Activated CD4-positive, alpha-beta T cell treated with anti-CD3 and anti-CD28 coated beads, Interleukin-2, amount 50 U/mL, for 1 hour (primary cell): ENCODE results near the gene FGFBP1.
A peak's percentile ranks its signal among the peaks of the same experiment; 100 is the strongest.

ENCODE experiments used
- DNase-seq: peaks from one replicate; pipeline ENCODE4 v3.0.0-alpha.2; 2020

FGFBP1 gene

GRCh38 chr4:15938640-15939039, at the start of gene FGFBP1:
TSS of gene FGFBP1 (minus strand) at chr4:15938740. CDS start at chr4:15936632, 2,108 bp downstream.
- DNase-seq = no peak

- DNase-seq = no peak
Observed at GRCh38 chr4:15988222-15988621, 49.7 kb upstream of the FGFBP1 start.

DNA sequence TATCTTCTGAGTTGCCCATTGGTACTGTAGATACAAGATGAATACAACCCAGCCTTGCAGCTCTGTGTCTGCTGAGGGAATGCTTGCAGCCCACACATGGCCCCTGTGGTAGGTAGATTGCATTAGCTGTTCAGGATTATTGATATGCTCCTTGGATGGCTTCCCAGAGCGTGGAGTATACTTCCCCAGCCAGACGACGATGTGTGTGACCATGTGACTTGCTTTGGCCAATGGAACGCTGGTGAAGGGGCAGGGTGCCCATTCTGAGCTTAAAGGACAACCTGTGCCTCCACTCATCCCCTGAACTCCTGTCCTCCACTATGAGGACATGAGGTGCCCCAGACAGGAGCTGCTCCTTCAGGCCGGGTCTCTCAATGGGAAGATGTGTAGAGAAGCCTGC, 48.4 kb upstream of the FGFBP1 start:
- no peak for DNase-seq

- no peak for DNase-seq
Observed at GRCh38 chr4:15983610-15984009, 45.1 kb upstream of the FGFBP1 start.

DNA sequence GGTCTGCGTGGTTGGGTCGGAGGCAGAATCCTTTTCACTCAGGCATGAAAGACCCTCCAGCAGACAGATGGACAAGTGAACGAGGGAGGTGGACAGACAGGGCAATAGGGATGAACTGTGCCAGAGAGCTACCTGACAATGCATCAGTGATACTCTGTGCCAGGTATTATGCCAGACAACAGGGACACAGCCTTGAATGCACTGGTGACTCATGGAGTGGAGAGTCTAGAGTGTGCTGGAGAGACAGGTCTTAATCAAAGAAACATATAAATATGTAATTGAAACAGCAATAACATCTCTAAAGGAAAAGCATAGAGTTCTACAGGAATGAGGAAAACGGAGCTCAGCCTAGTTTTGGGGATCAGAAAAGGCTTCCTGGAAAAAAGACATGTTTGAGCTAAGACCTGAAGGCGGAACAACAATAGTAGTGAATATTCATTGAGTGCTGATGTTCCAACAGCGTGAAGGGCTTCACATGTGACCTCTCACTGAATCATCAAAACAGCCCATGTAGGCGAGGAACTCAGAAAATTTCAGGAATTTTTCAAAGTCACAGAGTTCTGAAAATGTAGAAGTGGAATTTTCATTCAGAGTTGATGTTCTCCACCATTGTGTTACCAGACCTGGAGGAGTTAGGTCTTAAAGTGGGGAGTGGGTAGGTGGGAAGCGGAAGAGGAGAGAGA, 44.4 kb upstream of the FGFBP1 start:
- no peak for DNase-seq

DNA sequence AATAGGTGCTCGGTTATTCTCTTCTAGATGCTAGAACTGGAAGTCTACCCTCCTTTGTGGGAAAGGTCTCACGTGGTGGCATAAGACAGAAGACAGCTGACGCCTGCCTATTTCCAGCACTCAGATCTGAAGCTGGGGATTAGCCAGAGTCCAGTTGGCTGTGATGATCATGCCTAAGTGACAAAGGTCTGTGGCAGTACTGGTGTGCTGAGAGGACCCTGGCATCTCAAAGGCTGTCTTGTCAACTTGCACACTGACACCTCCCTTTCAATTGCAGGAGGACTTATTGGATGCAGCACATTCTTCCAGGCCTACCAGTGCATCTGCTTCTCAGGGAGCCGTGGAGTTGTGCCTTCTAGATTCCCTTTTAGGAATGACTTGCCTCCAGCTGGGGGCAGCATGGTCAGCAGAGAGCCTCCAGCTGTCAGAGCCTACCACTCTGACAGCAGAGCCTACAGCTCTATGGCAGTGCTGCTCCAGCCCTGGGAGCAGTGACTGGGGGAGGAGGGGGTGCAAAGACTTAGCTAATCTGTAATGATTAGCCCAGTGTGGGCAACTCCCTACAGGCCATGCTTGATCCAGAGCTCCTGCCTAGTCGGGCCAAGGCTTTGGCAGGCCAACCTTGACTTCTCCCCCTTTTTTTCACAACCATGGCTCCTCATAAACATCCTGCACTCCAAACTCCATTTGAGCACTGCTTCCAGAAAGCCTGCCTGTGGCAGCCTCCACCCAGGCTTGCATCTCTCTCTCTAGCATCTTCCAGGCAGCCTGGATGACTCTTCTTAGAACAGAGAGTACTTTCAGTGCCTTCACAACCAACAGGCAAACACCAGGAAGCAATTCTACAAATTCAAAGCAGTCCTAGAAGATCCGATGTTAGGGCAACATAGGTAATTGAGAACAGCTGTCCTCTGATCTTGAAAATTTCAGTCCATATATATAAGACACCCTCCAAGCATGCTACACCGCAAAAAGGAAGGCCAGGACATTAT, 38.2 kb upstream of the FGFBP1 start:
- DNase-seq = no peak

- DNase-seq = no peak
Observed at GRCh38 chr4:15971068-15971801, 32.7 kb upstream of the FGFBP1 start.

DNA sequence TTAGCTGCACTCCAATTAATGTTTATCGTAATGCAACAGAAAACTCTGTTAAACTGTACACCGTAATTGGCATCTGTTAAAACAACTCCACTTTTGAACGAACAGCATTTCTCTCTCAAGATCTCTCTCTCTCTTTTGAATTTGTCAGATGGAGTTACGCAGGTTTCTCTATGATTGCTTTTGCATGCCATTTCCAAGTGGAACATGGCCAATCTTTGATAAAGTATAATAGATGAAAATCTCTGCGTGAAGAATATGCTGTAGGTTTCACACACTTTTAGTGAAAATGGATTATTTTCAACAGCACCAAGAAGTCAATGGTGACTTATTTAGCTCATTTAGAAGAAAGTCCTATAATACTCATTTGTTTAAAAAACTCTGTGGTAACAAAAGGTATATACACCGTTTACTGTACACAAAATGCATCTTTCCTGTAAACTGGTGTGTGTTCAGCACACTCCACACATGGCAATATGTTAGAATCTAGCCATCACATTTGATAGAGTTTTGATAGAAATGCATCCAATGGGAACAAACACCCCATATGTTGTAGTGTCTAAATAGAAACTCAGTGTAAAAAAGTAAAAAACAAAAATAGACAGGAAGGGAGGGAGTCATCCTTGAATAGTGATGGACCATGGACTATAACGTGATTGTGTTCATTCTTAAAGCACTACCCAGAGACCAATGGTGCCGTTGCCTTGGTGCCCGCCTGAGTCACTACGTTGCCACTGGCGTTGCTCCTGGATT, 30.2 kb upstream of the FGFBP1 start:
- no peak for DNase-seq

GRCh38 chr4:15965325-15965724, 26.8 kb upstream of the FGFBP1 start:
- DNase-seq = no peak

- DNase-seq = no peak
Observed at GRCh38 chr4:15964159-15964558, 25.6 kb upstream of the FGFBP1 start.

DNA sequence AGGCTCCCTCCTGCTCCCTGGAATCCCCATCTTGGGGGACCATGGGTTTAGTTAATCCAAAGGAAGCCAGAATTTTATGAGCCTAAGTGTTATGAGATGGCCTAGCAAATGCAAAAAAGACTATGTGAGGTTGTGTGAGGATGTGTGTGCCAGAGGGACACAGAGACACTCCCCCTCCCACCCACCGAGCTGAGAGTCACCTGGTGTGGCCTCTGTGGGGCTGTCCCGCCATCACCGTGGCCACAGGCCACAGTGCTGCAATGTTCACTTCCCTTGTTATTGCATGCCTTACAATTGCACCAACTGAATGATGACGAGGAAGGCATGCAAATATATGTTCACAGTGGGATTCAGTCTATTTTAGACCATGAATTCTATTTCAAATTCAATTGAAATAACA, 25.0 kb upstream of the FGFBP1 start:
- DNase-seq = no peak

GRCh38 chr4:15963001-15963451, 24.5 kb upstream of the FGFBP1 start, which contains the start of gene FGFBP2:
TSS of gene FGFBP2 (minus strand) at chr4:15963175. CDS start at chr4:15963129, 46 bp downstream.
- peak; percentile 16 for DNase-seq

- no peak for DNase-seq
Observed at GRCh38 chr4:15961781-15962510, 23.4 kb upstream of the FGFBP1 start.

GRCh38 chr4:15958562-15958961, 20.0 kb upstream of the FGFBP1 start:
- no peak for DNase-seq

GRCh38 chr4:15956179-15956850, 17.8 kb upstream of the FGFBP1 start:
- peak; percentile 72 for DNase-seq

GRCh38 chr4:15955670-15956069, 17.1 kb upstream of the FGFBP1 start:
- DNase-seq = no peak

GRCh38 chr4:15953625-15954024, 15.1 kb upstream of the FGFBP1 start:
- no peak for DNase-seq

DNA sequence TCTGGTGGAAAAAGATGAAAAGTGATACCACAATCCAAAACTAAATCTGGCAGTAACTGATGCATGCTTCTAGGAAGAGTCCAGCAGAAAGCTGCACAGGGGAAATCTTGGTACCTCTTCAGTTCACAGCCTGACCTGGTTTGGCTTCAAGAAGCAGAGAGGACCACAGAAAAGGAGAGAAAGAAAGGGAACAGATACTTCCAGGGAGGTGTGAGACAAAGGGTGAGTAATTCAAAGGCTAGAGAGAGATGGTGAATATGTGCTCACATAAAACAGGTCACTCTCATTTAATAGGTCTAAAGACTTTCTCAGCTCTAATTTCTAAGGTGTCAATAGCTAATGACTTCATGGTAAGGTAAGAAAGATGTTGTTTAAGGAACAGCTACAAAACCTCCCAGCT, 13.2 kb upstream of the FGFBP1 start:
- no peak for DNase-seq

GRCh38 chr4:15948826-15949225, 10.3 kb upstream of the FGFBP1 start:
- DNase-seq = no peak

GRCh38 chr4:15947684-15948083, 9.1 kb upstream of the FGFBP1 start:
- DNase-seq = no peak

DNA sequence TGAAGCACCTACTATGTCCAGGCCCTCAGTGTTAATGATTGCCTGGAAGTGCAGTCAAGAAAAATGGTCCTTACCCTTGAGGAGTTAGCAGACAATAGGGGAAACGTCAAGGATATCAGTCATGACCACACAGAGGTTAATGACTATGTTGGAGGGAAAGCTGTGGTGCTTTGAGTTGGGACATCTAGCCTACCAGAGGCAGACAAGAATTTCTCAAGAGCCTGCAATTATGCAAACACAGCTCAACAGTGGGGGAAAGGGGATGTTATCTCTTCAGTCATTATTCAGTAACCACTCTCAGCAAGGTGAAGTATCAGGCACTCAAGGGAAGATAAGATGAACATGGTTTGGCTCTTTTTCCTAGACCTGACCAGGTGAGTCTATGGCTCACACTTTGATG, 7.0 kb upstream of the FGFBP1 start:
- DNase-seq = no peak
